Middle frontal gyrus (tissue), 1 donor: ENCODE results near the gene FER.
"Not testable (repeated sequence)": the region's sequence is repeated elsewhere in the genome, so short reads cannot be mapped to it uniquely, and the experiment has no call there.

ENCODE experiments used
- DNase-seq: peaks from one replicate; pipeline ENCODE4 v3.0.0-alpha.2; 2015; ENCODE audit warnings: low spot score; ENCODE audit errors: extremely low spot score

The FER gene

DNA sequence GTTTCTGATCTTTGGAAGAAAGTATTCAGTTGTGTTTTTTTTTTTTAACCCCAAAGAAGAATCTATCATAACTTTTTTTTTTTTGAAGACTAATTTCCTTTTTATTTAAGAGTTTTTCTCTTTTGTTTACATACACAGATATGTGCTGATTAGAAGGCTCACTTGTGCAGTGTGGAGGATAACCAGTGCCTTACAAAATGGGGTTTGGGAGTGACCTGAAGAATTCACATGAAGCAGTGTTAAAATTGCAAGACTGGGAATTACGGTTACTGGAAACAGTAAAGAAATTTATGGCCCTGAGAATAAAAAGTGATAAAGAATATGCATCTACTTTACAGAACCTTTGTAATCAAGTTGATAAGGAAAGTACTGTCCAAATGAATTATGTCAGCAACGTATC lies 50.3 kb downstream of the FER start:
- DNase-seq, result no peak

DNA sequence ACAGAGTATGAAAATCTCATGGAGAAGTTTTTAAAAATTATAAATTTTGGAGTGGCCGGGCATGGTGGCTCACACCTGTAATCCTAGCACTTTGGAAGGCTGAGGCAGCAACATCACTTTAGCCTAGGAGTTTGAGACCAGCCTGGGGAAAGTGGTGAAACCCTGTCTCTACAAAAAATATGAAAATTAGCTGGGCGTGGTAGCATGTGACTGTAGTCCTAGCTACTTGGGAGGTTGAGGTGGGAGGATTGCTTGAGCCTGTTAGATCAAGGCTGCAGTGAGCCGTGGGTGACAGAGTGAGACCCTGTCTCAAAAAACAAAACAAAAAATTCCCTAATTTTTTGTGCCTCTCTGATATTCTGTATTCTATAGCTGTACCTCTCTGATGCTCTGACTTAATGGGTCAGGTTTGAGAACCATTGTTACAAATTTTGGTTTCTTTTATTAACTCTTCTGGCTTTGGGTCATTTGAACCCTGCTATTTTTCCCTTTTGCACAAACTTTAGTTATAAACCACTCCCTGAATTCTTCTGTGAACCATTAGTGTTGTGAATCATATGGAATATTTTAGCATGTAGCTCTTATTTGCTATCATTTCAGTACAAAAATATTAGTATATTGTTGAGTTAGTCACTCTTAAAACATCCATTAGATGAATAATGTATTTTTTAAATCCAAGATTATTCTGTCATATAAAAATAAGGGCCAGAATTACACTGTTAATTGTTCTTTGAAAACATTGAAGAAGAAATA lies 51.0 kb downstream of the FER start:
- no peak for DNase-seq

DNA sequence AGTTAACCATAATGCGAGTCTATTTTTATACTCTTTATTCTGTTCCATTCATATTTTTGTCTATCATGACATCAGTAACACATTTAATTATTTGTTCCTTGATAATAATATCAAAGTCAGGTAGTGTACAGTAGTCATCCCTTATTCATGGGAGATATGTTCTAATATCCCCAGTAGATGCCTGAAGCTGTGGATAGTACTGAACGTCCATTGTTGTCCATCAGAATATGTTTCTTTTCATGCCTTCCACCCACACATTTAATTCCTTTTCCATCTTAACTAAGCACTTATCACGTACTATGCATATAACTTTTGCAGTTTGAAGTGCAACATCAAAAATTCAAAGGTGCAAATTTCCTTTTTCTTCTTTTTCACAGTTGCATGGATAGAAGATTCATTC lies 53.6 kb downstream of the FER start:
- no peak for DNase-seq

DNA sequence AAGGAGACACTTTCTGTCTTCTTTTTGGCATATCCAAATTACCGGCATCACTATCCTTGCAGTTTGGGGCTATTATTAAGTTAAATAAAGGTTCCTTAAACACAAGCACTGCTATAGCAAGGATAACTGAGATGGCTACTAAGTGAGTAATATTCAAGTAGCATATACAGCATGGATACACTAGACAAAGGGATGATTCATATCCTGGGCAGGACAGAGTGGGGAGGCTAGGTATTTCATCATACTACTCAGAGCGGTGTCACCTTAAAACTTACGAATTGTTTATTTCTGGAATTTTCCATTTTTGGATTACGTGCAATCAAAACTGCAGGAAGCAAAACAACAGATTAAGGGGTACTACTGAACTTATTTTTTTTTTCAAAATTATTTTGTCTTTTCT lies 54.1 kb downstream of the FER start:
- no peak for DNase-seq

DNA sequence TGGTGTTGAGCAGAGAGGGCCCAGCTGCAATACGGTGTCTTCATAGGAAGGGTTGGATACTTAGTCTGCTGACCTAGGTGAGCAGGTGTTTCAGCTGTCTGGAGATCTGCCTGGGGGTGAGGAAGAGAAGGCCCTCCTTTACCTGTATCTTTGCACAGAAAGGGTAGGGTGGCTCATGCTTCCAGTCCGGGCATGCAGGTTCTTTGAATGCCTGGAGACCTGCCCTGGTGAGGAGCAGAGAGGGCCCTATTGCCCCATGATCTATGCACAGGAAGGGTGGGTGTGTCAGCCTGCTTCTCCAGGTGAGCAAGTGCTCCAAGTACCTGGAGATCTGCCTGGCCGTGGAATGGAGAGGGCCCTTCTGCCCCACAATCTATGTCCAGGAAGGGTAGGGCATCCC lies 63.0 kb downstream of the FER start:
- no peak for DNase-seq

DNA sequence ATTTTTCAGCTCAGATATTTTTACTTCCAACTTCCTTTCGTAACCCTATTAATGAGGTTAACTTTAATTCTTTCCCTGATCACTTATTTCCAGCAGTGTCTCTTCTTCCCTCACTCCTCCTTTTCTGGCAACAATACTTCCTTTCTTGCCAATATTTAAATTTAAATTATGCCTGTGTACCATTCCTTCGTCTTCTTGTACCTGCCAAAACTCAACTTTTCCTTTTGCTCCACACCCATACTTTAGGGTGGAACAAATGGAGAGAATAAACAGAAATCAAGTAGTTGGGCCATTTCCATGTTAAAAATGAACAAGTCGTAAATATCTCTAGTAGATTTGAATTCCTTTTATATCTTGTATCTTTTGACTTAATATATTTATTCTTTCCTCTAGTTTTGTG lies 66.0 kb downstream of the FER start:
- no peak for DNase-seq

DNA sequence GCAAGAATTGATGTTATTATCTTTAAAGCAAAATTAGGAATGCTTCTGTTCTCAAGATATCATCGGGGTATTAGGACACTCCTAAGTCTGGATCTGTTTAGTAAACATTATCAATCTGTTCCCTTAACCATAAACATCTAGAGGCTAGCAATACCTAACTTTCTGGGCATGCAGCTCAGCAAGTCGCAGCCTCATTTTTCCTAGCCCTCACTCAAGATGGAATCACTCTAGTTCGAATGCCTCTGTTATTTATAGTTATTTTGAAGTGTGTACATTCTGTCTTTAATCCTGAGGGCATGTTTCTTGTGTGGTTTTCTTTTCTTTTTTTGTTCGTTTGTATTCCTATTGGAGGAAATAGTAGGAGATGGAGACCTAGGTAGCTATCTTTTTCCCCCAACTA lies 66.9 kb downstream of the FER start:
- no peak for DNase-seq

DNA sequence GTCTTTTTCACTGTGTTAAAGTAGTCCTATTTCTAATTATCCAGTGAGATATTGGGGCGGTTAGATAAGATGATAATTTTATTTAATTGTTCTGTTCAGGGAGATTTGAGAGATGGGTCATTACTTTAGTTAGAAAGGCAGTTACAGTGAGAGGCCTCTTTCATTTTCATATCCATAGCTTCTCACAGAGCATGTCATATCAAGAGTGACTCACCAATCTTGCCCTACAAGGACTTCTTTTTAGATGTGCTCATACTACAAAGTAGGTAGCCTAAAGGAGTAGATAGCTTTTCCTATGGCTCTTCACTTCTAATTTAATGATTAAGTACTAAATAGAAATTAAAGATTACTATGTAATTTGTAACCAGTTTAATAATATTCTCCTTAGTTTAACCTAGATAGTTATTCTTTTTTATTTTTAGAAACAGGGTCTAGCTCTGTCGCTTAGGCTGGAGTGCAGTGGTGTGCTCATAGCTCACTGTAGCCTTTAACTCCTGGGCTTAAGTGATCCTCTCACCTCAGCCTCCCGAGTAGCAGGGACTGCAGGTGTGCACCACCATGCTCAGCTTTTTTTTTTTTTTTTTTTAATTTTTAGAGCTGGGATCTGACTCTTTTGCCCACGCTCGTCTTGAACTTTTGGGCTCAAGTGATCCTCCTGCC lies 71.0 kb downstream of the FER start:
- no peak for DNase-seq

DNA sequence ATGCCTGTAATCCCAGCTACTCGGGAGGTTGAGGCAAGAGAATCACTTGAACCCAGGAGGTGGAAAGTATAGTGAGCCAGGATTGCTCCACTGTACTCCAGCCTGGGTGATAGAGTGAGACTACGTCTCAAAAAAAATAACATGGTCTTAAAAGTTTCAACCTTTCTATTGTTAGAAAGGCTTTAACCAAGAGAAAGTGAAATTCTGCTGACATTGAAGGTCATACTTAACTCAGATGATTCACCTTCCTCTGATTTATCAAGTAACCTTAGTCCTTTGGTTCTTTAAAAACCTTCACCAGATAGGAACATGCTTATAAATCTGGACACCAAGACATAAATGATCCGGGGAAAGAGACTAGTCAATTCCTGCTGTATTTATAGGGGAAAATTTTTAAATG lies 73.3 kb downstream of the FER start:
- no peak for DNase-seq

DNA sequence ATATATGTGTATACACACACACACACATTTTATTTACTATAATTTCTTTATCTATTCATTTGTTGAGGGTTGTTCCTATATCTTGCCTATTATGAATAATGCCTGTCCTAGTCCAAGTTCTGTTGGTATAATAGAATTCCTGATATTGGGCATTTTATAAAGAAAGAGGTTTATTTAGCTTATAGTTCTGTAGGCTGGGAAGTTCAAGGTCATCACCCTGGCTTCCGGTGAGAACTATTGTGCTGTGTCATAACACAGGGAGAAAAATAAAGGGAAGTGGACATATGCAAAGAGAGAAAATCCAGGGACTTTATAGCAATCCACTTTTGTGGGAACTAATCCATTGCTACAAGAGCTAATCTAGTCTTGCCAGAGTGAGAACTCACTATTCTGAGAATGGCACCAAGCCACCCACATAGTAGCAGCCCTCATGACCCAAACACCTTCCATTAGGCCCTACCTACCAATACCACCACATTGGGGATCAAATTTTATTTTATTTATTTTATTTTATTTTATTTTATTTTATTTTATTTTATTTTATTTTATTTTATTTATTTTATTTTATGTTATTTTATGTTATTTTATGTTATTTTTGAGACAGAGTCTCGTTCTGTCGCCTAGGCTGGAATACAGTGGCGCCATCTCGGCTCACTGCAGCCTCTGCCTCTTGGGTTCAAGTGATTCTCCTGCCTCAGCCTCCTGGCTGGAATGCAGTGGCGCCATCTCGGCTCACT lies 74.7 kb downstream of the FER start:
- DNase-seq, result no peak

DNA sequence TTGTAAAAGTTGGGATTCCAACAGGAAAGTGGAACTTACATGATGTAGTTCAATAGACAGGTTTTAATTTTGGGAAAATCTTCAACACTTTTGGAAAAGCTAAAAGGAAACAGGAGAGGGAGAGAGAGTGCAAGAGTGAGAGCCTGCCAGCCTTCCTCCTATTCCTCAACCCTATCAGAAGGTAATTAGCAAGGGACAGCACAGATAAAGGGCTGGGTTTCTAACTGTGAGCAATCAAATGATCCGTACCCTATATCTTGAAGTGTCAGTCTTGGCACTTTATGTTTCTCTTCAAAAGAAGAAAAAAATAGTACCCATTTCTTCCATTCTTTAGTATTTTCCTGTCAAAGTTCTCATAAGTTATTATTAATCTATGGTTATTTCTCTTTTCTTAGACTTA lies 79.4 kb downstream of the FER start:
- no peak for DNase-seq

DNA sequence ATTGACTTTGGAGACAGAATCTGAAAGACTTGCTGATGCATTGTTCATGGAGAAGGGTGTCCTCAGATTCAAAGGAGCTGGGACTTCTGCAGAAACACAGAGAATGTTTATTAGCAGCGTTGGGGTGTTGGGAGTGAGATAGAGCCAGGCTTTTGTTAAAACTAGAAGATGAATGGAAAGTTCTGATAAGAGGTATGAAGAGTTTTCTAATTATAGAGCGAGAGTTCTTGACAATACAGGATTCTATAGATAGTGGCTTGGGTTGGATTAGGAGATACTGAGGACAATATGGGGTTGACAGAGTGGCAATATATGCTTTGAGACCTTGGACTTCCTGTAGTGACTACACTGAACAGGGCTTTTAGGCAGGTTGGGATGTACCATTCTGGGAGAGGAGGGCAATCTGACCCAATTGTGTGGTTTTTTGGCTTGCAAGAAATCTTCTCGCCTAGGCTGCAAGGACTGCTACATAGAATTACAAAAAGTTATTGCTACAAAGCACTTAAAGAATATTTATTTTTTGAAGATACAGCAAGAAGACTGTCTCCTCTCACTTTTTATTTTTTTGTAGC lies 83.1 kb downstream of the FER start:
- no peak for DNase-seq

DNA sequence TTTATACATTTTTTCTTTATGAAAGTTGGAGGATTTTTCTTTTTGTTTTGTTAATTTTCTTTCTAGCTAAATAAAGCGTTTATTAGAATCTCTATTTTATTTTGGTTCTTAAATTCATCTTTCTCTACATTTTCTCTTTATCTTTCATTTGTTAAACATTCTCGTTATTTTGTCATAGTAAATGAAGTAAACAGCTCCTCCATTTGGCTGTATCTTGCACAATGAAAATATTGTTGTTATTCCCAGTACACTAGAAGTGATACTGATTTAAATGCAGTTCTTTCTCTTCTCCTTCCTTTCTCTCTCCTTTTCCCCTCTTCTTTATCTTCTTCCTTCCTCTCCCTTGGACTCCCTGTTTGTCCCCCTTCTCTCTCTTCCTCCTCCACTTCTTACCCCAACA lies 88.8 kb downstream of the FER start:
- no peak for DNase-seq

DNA sequence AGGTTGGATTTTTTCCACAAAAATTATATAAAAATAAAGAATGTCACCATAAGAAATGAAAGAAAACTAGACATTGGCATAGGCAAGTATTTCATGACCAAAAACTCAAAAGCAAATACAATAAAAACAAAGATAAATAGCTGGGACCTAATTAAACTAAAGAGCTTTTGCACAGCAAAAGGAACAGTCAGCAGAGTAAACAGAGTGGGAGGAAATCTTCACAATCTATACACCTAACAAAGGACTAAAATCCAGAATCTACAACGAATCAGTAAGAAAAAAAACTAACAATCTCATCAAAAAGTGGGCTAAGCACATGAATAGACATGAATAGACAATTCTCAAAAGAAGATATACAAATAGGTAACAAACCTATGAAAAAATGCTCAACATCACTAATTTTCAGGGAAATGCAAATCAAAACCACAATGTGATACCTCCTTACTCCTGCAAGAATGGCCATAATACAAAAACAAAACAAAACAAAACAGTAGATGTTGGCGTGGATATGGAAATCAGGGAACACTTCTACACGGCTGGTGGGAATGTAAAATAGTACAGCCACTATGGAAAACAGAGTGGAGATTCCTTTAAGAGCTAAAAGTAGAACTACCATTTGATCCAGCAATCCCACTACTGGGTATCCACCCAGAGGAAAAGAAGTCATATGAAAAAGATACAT lies 94.7 kb downstream of the FER start:
- not testable (repeated sequence) for DNase-seq

DNA sequence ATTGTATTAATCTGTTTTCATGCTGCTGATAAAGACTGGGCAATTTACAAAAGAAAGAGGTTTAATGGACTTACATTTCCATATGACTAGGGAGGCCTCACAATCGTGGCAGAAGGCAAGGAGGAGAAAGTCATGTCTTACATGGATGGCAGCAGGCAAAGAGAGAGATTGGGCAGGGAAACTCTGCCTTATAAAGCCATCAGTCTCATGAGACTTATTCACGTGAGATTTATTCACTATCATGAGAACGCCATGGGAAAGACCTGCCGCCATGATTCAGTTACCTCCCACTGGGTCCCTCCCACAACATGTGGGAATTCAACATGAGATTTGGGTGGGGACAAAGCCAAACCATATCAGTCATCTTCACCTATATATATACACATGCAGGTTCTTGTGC lies 103.4 kb downstream of the FER start:
- DNase-seq, result not testable (repeated sequence)

DNA sequence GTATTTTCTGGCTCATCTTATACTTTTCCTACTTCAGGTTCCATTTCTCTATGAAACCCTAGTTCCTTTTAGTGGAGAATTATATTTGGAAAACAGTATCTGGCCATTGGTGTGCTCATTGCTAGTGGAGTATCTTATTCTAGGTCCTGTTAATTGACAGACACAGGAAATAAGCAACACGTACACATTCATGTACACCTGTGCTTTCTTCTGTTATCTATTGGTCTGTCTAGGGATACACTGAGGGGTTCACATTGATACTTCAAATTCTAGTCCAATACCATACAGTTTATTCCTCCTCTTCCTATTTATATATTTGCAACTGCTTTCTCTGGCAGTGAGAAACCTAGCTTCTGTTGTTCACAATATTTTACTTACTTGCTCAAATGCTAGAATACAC lies 110.2 kb downstream of the FER start:
- no peak for DNase-seq

DNA sequence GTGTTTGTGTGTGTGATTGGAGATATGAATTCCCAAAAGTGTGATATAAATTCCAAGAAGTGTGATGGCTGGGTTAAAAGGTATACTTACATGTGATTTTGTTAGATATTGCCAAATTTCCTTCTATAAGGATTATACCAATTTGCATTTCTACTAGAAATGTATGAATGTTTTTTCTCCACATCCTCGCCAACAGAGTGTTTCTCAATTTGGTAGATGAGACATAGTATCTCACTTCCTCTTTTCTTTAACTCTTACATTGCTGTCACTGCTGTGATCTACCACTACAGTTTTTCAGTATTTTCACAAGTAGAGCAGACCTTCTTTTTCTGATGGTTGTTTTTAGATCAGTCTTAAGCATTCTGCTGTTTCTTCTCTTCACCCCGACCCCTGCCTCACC lies 111.3 kb downstream of the FER start:
- no peak for DNase-seq

DNA sequence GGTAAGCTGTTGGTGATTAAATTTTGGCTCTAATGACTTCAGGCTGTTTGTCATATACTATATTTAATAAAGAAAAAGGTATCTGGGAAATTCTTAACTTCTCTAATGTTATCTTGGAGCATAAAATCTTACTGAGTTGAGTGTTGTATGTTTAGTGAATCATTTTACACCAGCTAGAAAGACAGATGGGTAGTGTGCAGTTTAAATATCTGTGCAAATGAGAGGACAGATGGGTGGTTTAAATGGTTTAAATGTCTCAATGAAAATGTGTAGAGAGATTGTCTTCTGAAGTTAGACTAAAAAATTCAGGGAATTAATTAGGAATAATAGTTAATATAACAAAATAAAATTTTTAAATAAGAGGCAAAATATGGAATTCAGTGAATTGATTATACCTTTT lies 114.5 kb downstream of the FER start:
- DNase-seq, result no peak

DNA sequence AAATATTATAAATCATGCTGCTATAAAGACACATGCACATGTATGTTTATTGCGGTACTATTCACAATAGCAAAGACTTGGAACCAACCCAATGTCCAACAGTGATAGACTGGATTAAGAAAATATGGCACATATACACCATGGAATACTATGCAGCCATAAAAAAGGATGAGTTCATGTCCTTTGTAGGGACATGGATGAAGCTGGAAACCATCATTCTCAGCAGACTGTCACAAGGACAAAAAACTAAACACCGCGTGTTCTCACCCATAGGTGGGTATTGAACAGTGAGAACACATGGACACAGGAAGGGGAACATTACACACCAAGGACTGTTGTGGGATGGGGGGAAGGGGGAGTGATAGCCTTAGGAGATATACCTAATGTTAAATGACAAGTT lies 118.4 kb downstream of the FER start:
- DNase-seq, result not testable (repeated sequence)

DNA sequence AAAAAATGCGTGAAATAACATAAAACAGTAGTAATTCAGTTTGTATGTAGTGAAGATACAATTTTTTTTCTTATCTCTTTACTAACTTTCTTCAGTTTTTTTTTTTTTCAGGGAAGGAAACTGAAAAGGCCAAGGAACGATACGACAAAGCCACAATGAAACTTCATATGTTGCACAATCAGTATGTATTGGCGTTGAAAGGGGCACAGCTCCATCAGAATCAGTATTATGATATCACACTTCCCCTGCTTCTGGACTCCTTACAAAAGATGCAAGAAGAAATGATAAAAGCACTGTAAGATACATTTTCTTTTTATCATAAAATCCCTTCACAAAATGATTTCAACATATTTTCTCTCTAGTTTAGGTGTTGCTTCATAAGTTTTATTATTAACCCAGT lies 120.0 kb downstream of the FER start:
- DNase-seq, result no peak

DNA sequence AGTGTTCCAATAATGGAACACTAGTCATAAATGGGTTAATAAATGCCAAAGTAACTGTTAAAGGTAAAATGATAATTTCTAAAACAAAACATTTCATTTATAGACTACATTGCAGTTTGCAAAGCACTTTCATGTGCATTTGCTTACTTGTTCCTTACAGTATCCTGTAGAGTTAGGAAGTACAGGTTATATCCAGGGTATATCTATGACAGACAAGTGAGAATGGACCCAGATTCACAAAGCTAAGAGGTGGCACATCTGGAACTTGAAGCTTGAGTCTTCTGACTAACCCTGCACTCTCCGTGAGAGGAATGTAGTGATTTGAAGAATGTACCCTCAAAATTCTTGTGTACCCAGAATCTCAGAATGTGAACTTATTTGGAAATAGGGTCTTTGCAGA lies 121.4 kb downstream of the FER start:
- DNase-seq, result no peak

DNA sequence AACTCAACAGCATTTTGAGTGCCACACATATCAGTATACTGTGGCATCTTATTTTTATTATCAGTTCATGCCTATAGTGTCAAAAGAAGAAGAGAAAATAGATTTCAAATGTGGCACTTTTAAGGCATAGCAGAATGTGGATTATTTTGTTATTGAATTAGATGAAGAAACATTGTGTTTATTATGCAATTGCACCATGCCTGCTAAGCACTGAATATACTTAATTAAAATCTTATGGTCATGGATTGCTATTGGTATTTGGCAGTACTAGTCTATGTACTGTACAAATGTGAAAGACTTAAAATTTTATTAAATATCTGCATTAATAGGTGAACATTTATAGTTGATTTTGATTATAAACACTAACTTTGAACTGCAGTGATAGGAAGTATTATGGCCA lies 128.8 kb downstream of the FER start:
- no peak for DNase-seq
